MCF 10A (cell line): Measurements from ENCODE around the gene AMDHD2. TPM values are rescaled to one million over a fixed set of nuclear protein-coding genes. Genes with fewer than 3 reads are reported as not detected.

Experiments used
- BruUV-seq: library from RNA; stranded (reverse); fragments of 400-500 nt; replicated peaks from 2 replicates; lab custom pipeline; 2021; lab: Mats Ljungman, UMichigan
- CTCF ChIA-PET: fragments of 300-600 bp; sonication (Branson Sonifier 250); formaldehyde crosslinking; extraction: SDS; loops from one replicate; lab custom pipeline; 2021; ENCODE audit warnings: antibody characterized with exemption, inconsistent platforms; lab: Yijun Ruan, JAX
- POLR2A ChIA-PET: fragments of 300-600, 350-650 bp; sonication (Branson Sonifier 250); formaldehyde crosslinking; extraction: SDS; loops from one replicate; lab custom pipeline; 2020; ENCODE audit warnings: antibody characterized with exemption, inconsistent platforms; lab: Yijun Ruan, JAX
- DNase-seq: peaks from one replicate; pipeline ENCODE4 v3.0.0-alpha.2; 2018; ENCODE audit not compliant: unreplicated experiment
- H3K27ac Mint-ChIP-seq: one replicate; pipeline ENCODE4 v1.8.0; 2022; ENCODE audit warnings: mild to moderate bottlenecking, low read depth, mixed read lengths; ENCODE audit not compliant: unreplicated experiment
- H3K27me3 Mint-ChIP-seq: one replicate; pipeline ENCODE4 v1.8.0; 2022; ENCODE audit warnings: mixed read lengths; ENCODE audit not compliant: insufficient read depth, unreplicated experiment
- H3K36me3 Mint-ChIP-seq: one replicate; pipeline ENCODE4 v1.8.0; 2022; ENCODE audit warnings: mild to moderate bottlenecking, moderate library complexity, mixed read lengths; ENCODE audit not compliant: insufficient read depth, unreplicated experiment
- H3K4me1 Mint-ChIP-seq: one replicate; pipeline ENCODE4 v1.8.0; 2022; ENCODE audit warnings: mixed read lengths; ENCODE audit not compliant: insufficient read depth, unreplicated experiment
- H3K4me3 Mint-ChIP-seq: one replicate; pipeline ENCODE4 v1.8.0; 2022; ENCODE audit warnings: mild to moderate bottlenecking, moderate library complexity, mixed read lengths; ENCODE audit not compliant: unreplicated experiment
- H3K9me3 Mint-ChIP-seq: one replicate; pipeline ENCODE4 v1.8.0; 2022; ENCODE audit warnings: mixed read lengths; ENCODE audit not compliant: unreplicated experiment
- intact Hi-C: fragments of 100-400 bp; cut with micrococcal nuclease; formaldehyde crosslinking; loops from 2 replicates; pipeline ENCODE4 v1.14.1; 2022
- total RNA-seq: library from RNA; stranded (reverse); gene quantifications from 2 replicates; pipeline ENCODE4 v1.2.3, GENCODE V29; 2022
- TF ChIP-seq, protein P1 (sequence below): fragments of 200-600 bp; IDR thresholded peaks from one replicate; pipeline ENCODE4 v1.8.0; 2022; ENCODE audit warnings: antibody characterized with exemption, mild to moderate bottlenecking; ENCODE audit not compliant: unreplicated experiment

AMDHD2 gene
- total RNA-seq, 1 experiment from 2014 or later: 15.8 TPM

GRCh38 chr16:2495041-2495440 lies 25.1 kb upstream of the AMDHD2 start:
- POLR2A ChIA-PET: no interaction called here
- intact Hi-C loops: no loop called here
- H3K9me3 Mint-ChIP-seq: no peaks in the 10 kb centered on the region
- CTCF ChIA-PET: no interaction called here
- no peak overlapping the region for H3K27ac Mint-ChIP-seq
- TF ChIP-seq, protein P1, sequence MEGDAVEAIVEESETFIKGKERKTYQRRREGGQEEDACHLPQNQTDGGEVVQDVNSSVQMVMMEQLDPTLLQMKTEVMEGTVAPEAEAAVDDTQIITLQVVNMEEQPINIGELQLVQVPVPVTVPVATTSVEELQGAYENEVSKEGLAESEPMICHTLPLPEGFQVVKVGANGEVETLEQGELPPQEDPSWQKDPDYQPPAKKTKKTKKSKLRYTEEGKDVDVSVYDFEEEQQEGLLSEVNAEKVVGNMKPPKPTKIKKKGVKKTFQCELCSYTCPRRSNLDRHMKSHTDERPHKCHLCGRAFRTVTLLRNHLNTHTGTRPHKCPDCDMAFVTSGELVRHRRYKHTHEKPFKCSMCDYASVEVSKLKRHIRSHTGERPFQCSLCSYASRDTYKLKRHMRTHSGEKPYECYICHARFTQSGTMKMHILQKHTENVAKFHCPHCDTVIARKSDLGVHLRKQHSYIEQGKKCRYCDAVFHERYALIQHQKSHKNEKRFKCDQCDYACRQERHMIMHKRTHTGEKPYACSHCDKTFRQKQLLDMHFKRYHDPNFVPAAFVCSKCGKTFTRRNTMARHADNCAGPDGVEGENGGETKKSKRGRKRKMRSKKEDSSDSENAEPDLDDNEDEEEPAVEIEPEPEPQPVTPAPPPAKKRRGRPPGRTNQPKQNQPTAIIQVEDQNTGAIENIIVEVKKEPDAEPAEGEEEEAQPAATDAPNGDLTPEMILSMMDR: no peak
- peaks cover 13% of the 10 kb centered on the region for H3K36me3 Mint-ChIP-seq
- H3K27me3 Mint-ChIP-seq: no peaks in the 10 kb centered on the region
- no peak overlapping the region for H3K4me3 Mint-ChIP-seq
- no TSS peak for BruUV-seq
- peaks cover 5% of the 10 kb centered on the region for H3K4me1 Mint-ChIP-seq
- no peak for DNase-seq

DNA sequence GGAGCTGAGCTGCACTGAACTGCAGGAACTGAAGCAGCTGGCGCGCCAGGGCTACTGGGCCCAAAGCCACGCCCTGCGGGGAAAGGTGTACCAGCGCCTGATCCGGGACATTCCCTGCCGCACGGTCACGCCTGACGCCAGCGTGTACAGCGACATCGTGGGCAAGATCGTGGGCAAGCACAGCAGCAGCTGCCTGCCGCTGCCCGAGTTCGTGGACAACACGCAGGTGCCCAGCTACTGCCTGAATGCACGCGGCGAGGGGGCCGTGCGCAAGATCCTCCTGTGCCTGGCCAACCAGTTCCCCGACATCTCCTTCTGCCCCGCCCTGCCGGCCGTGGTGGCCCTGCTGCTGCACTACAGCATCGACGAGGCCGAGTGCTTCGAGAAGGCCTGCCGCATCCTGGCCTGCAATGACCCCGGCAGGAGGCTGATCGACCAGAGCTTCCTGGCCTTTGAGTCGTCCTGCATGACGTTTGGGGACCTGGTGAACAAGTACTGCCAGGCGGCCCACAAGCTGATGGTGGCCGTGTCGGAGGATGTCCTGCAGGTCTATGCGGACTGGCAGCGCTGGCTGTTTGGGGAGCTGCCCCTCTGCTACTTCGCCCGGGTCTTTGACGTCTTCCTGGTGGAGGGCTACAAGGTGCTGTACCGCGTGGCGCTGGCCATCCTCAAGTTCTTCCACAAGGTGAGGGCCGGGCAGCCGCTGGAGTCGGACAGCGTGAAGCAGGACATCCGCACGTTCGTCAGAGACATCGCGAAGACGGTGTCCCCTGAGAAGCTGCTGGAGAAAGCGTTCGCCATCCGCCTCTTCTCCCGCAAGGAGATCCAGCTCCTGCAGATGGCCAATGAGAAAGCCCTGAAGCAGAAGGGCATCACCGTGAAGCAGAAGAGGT lies 23.7 kb upstream of the AMDHD2 start:
- no TSS peak for BruUV-seq

GRCh38 chr16:2497116-2497630 lies 23.0 kb upstream of the AMDHD2 start:
- H3K36me3 Mint-ChIP-seq: peaks cover 13% of the 10 kb centered on the region
- DNase-seq: no peak
- intact Hi-C loops: no loop called here
- CTCF ChIA-PET: interaction anchor here (0.7 kb wide), 1 partner anchor 70 kb away, joined by 3 read pairs; no protein-coding TSS in a partner anchor
- POLR2A ChIA-PET: interaction anchor here (0.6 kb wide), 1 partner anchor 302 kb away, joined by 3 read pairs; no protein-coding TSS in a partner anchor
- no peaks in the 10 kb centered on the region for H3K9me3 Mint-ChIP-seq
- no peak overlapping the region for H3K4me3 Mint-ChIP-seq
- TF ChIP-seq, protein P1: no peak
- no TSS peak for BruUV-seq
- H3K4me1 Mint-ChIP-seq: peaks cover 5% of the 10 kb centered on the region
- no peak overlapping the region for H3K27ac Mint-ChIP-seq
- H3K27me3 Mint-ChIP-seq: no peaks in the 10 kb centered on the region

More for the DNA sequence above, 23.7 kb upstream of the AMDHD2 start:
- intact Hi-C loops: no loop called here
- Mint-ChIP-seq H3K27ac (no peak overlapping the region), H3K9me3 (no peaks in the 10 kb centered on the region), H3K4me1 (peaks cover 5% of the 10 kb centered on the region), H3K27me3 (no peaks in the 10 kb centered on the region), H3K4me3 (no peak overlapping the region), H3K36me3 (peaks cover 13% of the 10 kb centered on the region)
- CTCF ChIA-PET: interaction anchor here (0.6 to 0.7 kb wide), 2 partner anchors 66 to 69 kb away, joined by 3 read pairs; no protein-coding TSS in a partner anchor
- POLR2A ChIA-PET: interaction anchor here (0.6 kb wide), 1 partner anchor 302 kb away, joined by 3 read pairs; no protein-coding TSS in a partner anchor
- TF ChIP-seq, protein P1: no peak
- DNase-seq: no peak
